ENCODE measurements around the gene CCDC51. TPM values are rescaled to one million over a fixed set of nuclear protein-coding genes. Genes with fewer than 3 reads are reported as not detected.

Gene CCDC51
- polyA plus RNA-seq, 1 donor (not counting 4 experiments of a cell fraction or from before 2014, with no cell fraction given), result 27.9 TPM

- Histone ChIP-seq H3K27me3 (ENCODE audit: control insufficient read depth, extremely low read depth, insufficient read depth, low read length) (no peaks in the 10 kb centered on the region), H3K9me3 (ENCODE audit: control insufficient read depth, low read depth, low read length) (no peaks in the 10 kb centered on the region), H3K27ac (ENCODE audit: control insufficient read depth, insufficient read depth, low read length) (no peak overlapping the region), H3K4me3 (ENCODE audit: control insufficient read depth in 2 of 3, extremely low read depth in 1 of 3, insufficient read depth in 2 of 3, low read depth in 1 of 3, low read length in 3 of 3) (no peak overlapping the region), H4K20me1 (ENCODE audit: control insufficient read depth, extremely low read depth, insufficient read depth, low read length) (no peaks in the 10 kb centered on the region), H3K36me3 (ENCODE audit: control insufficient read depth in 2 of 2, extremely low read depth in 1 of 2, insufficient read depth in 2 of 2, low read length in 2 of 2) (peaks cover 16 to 35% of the 10 kb centered on the region in 2 experiments), H3K79me2 (ENCODE audit: control insufficient read depth, insufficient read depth, low read length) (no peaks in the 10 kb centered on the region), H3K9ac (ENCODE audit: control insufficient read depth, extremely low read depth, insufficient read depth, low read length) (no peak overlapping the region), H3K9me1 (ENCODE audit: control insufficient read depth, extremely low read depth, insufficient read depth, low read length) (no peaks in the 10 kb centered on the region), H3K4me1 (ENCODE audit: control insufficient read depth, extremely low read depth, insufficient read depth, low read length) (peaks cover 2% of the 10 kb centered on the region), H3K4me2 (ENCODE audit: control insufficient read depth, extremely low read depth, insufficient read depth, low read depth, low read length) (no peak overlapping the region), H2AFZ (ENCODE audit: control insufficient read depth, low read length) (no peak overlapping the region)
- dilution Hi-C loops (cut with MboI; ENCODE audit: extremely low pct_ligation_motif_present, low sequenced_read_pairs), result no loop called here
- TF ChIP-seq EZH2 (IDR thresholded peaks at IDR 0.05; ENCODE audit: low read length) (no peak), CTCF (optimal IDR thresholded peaks at IDR 0.05 in 1 of 3, IDR thresholded peaks at IDR 0.05 in 1 of 3, conservative IDR thresholded peaks at IDR 0.05 in 1 of 3; ENCODE audit: extremely low read depth in 1 of 3, insufficient read depth in 2 of 3, low read length in 3 of 3) (no peak)
- no peak for DNase-seq (ENCODE audit: low read depth, low spot score)
- no peak for FAIRE-seq
Observed at GRCh38 chr3:48459773-48460516, 20.0 kb upstream of the CCDC51 start.

GRCh38 chr3:48459331-48459730 is 19.4 kb upstream of the CCDC51 start:
- Histone ChIP-seq H3K79me2 (ENCODE audit: control insufficient read depth, insufficient read depth, low read length) (no peaks in the 10 kb centered on the region), H3K9ac (ENCODE audit: control insufficient read depth, extremely low read depth, insufficient read depth, low read length) (no peak overlapping the region), H3K4me2 (ENCODE audit: control insufficient read depth, extremely low read depth, insufficient read depth, low read depth, low read length) (no peak overlapping the region), H3K9me3 (ENCODE audit: control insufficient read depth, low read depth, low read length) (no peaks in the 10 kb centered on the region), H2AFZ (ENCODE audit: control insufficient read depth, low read length) (no peak overlapping the region), H3K27ac (ENCODE audit: control insufficient read depth, insufficient read depth, low read length) (no peak overlapping the region), H4K20me1 (ENCODE audit: control insufficient read depth, extremely low read depth, insufficient read depth, low read length) (no peaks in the 10 kb centered on the region), H3K4me3 (ENCODE audit: control insufficient read depth in 2 of 3, extremely low read depth in 1 of 3, insufficient read depth in 2 of 3, low read depth in 1 of 3, low read length in 3 of 3) (no peak overlapping the region), H3K27me3 (ENCODE audit: control insufficient read depth, extremely low read depth, insufficient read depth, low read length) (no peaks in the 10 kb centered on the region), H3K9me1 (ENCODE audit: control insufficient read depth, extremely low read depth, insufficient read depth, low read length) (no peaks in the 10 kb centered on the region), H3K36me3 (ENCODE audit: control insufficient read depth in 2 of 2, extremely low read depth in 1 of 2, insufficient read depth in 2 of 2, low read length in 2 of 2) (peaks cover 16 to 33% of the 10 kb centered on the region in 2 experiments), H3K4me1 (ENCODE audit: control insufficient read depth, extremely low read depth, insufficient read depth, low read length) (peaks cover 2% of the 10 kb centered on the region)
- TF ChIP-seq CTCF (optimal IDR thresholded peaks at IDR 0.05 in 1 of 3, IDR thresholded peaks at IDR 0.05 in 1 of 3, conservative IDR thresholded peaks at IDR 0.05 in 1 of 3; ENCODE audit: extremely low read depth in 1 of 3, insufficient read depth in 2 of 3, low read length in 3 of 3) (no peak), EZH2 (IDR thresholded peaks at IDR 0.05; ENCODE audit: low read length) (no peak)
- dilution Hi-C loops (cut with MboI; ENCODE audit: extremely low pct_ligation_motif_present, low sequenced_read_pairs), result no loop called here
- peak; percentile 51 for FAIRE-seq
- no peak for DNase-seq (ENCODE audit: low read depth, low spot score)

Data from keratinocyte (primary cell).